Naive thymus-derived CD8-positive, alpha-beta T cell (primary cell): ENCODE data around the gene FBXW10B. TPM values are rescaled to one million over a fixed set of nuclear protein-coding genes. Genes with fewer than 3 reads are reported as not detected.

Experiments used
- polyA plus RNA-seq, 3 donors: library from polyadenylated mRNA; unstranded; fragments of 300-500 nt; fragmentation: Illumina TruSeq; gene quantifications; one replicate each; pipeline ENCODE4 v1.2.3, GENCODE V29; 2021
- total RNA-seq, 8 experiments: library from RNA in 2 of 8; stranded (reverse) in 2 of 8; gene quantifications; one replicate each; pipeline ENCODE4 v1.2.3 and lab custom pipeline; 2021 to 2026

FBXW10B gene
- total and polyA plus RNA-seq, 5 experiments from 2014 or later: 0.62 to 0.77 TPM; not detected in 3

Other genes with a start within 250 kb of the FBXW10B start
- gene CDRT4, start 152.1 kb downstream of the FBXW10B start, total RNA-seq: 10 to 100 TPM in 1 of 2 experiments, 1 to 10 TPM in 1; 8.0 to 10.6 TPM
- gene CDRT4, start 152.1 kb downstream of the FBXW10B start, polyA plus RNA-seq: 1 to 10 TPM in 2 of 3 donors, under 1 TPM in 1; 0.84 to 1.8 (median 1.5) TPM
- gene TVP23C, start 56.2 kb downstream of the FBXW10B start, total RNA-seq: 10 to 100 TPM; 16.1 to 22.2 TPM
- 1 to 10 TPM; 1.2 to 4.1 (median 3.6) TPM for gene TVP23C, start 56.2 kb downstream of the FBXW10B start, polyA plus RNA-seq
- gene TRIM16, start 64.6 kb upstream of the FBXW10B start, total RNA-seq: 1 to 10 TPM; 6.8 to 8.6 TPM
- gene TRIM16, start 64.6 kb upstream of the FBXW10B start, polyA plus RNA-seq: 1 to 10 TPM; 1.3 to 4.8 (median 2.6) TPM
- 10 to 100 TPM; 27.5 to 32.3 TPM for gene ZNF286A, start 80.0 kb upstream of the FBXW10B start, total RNA-seq
- 10 to 100 TPM; 13.8 to 22.0 (median 16.8) TPM for gene ZNF286A, start 80.0 kb upstream of the FBXW10B start, polyA plus RNA-seq
- 1 to 10 TPM in 1 of 2 experiments, not detected in 1; 1.0 TPM for gene TBC1D26, start 112.6 kb upstream of the FBXW10B start, total RNA-seq
- not detected for gene TBC1D26, start 112.6 kb upstream of the FBXW10B start, polyA plus RNA-seq